Measurements from ENCODE around the gene MTUS2. TPM values are rescaled to one million over a fixed set of nuclear protein-coding genes. Genes with fewer than 3 reads are reported as not detected.

MTUS2 gene
- total and polyA plus RNA-seq, 9 of the 15 experiments (the other 6 are each of a cell fraction or from before 2014, with no cell fraction given), result 0.01 to 0.28 (median 0.06) TPM; not detected in 1

- TF ChIP-seq PTTG1 (tag; IDR thresholded peaks at IDR 0.05; ENCODE audit: low read depth) (no peak), SMAD3 (CRISPR knock-in tag; conservative IDR thresholded peaks at IDR 0.05) (no peak), PPARD (CRISPR knock-in tag; IDR thresholded peaks at IDR 0.05) (no peak), SRSF1 (IDR thresholded peaks at IDR 0.05; ENCODE audit: low read depth, low read length) (no peak), CTCFL (IDR thresholded peaks at IDR 0.05; ENCODE audit: borderline replicate concordance, insufficient read depth, low read depth, low read length, poor library complexity, severe bottlenecking) (no peak), DACH1 (IDR thresholded peaks at IDR 0.05; ENCODE audit: partially characterized antibody) (no peak), EP300 (IDR thresholded peaks at IDR 0.05; ENCODE audit: low read length) (no peak), ZNF589 (CRISPR knock-in tag; IDR thresholded peaks at IDR 0.05; ENCODE audit: low read depth) (no peak), ZNF764 (CRISPR knock-in tag; IDR thresholded peaks at IDR 0.05; ENCODE audit: low read depth) (peak; percentile 76), FOXM1 (IDR thresholded peaks at IDR 0.05; ENCODE audit: low read depth) (no peak), FOXM1 (CRISPR knock-in tag; IDR thresholded peaks at IDR 0.05; ENCODE audit: low read depth) (no peak), ZBTB26 (CRISPR knock-in tag; IDR thresholded peaks at IDR 0.05) (no peak), KAT2B (IDR thresholded peaks at IDR 0.05; ENCODE audit: low read depth, low read length) (no peak), RFX1 (IDR thresholded peaks at IDR 0.05) (no peak), ZNF584 (CRISPR knock-in tag; IDR thresholded peaks at IDR 0.05; ENCODE audit: low read depth) (no peak), HEY1 (CRISPR knock-in tag; IDR thresholded peaks at IDR 0.05; ENCODE audit: borderline replicate concordance) (no peak), ATF3 (IDR thresholded peaks at IDR 0.05) (peak; percentile 48; the same call in 1 of the 2 replicates), ATF3 (CRISPR knock-in tag; conservative IDR thresholded peaks at IDR 0.05) (no peak), MCM3 (IDR thresholded peaks at IDR 0.05) (no peak), ADNP (tag; IDR thresholded peaks at IDR 0.05) (no peak), ZNF586 (CRISPR knock-in tag; conservative IDR thresholded peaks at IDR 0.05) (no peak), JUND (IDR thresholded peaks at IDR 0.05; ENCODE audit: borderline replicate concordance, low read depth, low read length) (peak; percentile 52), JUND (tag; IDR thresholded peaks at IDR 0.05; ENCODE audit: borderline replicate concordance, low read depth, low read length) (no peak), ZNF740 (CRISPR knock-in tag; IDR thresholded peaks at IDR 0.05) (no peak), ZNF740 (tag; IDR thresholded peaks at IDR 0.05) (no peak)
These were observed 634.9 kb downstream of the MTUS2 start (continued) for GRCh38 chr13:29454931-29455481.

Data from K562 (cell line).